Small intestine (tissue), 16 donors: ENCODE results near the gene EIF3CL. TPM values are rescaled to one million over a fixed set of nuclear protein-coding genes. Genes with fewer than 3 reads are reported as not detected.
"Not testable (repeated sequence)": the region's sequence is repeated elsewhere in the genome, so short reads cannot be mapped to it uniquely, and the experiment has no call there.

Experiments used
- DNase-seq, 2 donors: peaks; one replicate each; pipeline versions ENCODE4 v3.0.0 to v3.0.0-alpha.2; 2013
- FAIRE-seq: peaks from 2 replicates; lab custom pipeline; 2012; peaks lifted over from hg19 to GRCh38; lab: Jason Lieb, UNC
- H3K27ac ChIP-seq, 3 donors: one replicate each; pipeline ENCODE4 v1.5.1; 2013; ENCODE audit warnings: low read length in 2 of 3, mild to moderate bottlenecking in 2 of 3, control low read depth in 1 of 3, inconsistent platforms in 1 of 3, low read depth in 1 of 3, moderate library complexity in 1 of 3
- H3K27me3 ChIP-seq, 3 donors: one replicate each; pipeline ENCODE4 v1.6.1; 2013; ENCODE audit warnings: low read length in 3 of 3, inconsistent platforms in 1 of 3; ENCODE audit not compliant: control insufficient read depth in 3 of 3, insufficient read depth in 3 of 3
- H3K36me3 ChIP-seq, 3 donors: one replicate each; pipeline ENCODE4 v1.6.1; 2013; ENCODE audit warnings: low read length in 3 of 3, inconsistent platforms in 1 of 3, low read depth in 1 of 3, mild to moderate bottlenecking in 1 of 3, moderate library complexity in 1 of 3; ENCODE audit not compliant: control insufficient read depth in 3 of 3, insufficient read depth in 2 of 3
- H3K4me1 ChIP-seq, 3 donors: one replicate each; pipeline ENCODE4 v1.6.1; 2013; ENCODE audit warnings: low read length in 2 of 3, inconsistent platforms in 1 of 3, low read depth in 1 of 3, mild to moderate bottlenecking in 1 of 3, moderate library complexity in 1 of 3; ENCODE audit not compliant: control insufficient read depth in 3 of 3, insufficient read depth in 2 of 3
- H3K4me3 ChIP-seq, 3 donors: one replicate each; pipeline ENCODE4 v1.5.1; 2013; ENCODE audit warnings: low read length in 3 of 3, control low read depth in 1 of 3, inconsistent platforms in 1 of 3, low read depth in 1 of 3, mild to moderate bottlenecking in 1 of 3, moderate library complexity in 1 of 3
- H3K9me3 ChIP-seq, 2 donors: one replicate each; pipeline ENCODE4 v1.6.1; 2013; ENCODE audit warnings: low read depth in 1 of 2, low read length in 1 of 2; ENCODE audit not compliant: control insufficient read depth in 2 of 2, insufficient read depth in 1 of 2
- WGBS, 3 donors: extraction: QIAGEN DNeasy Blood & Tissue Kit; methylation state at CpG; one replicate each; pipeline ENCODE4 v1.1.7; 2013; 5-methylcytosine and 5-hydroxymethylcytosine counted together
- long read RNA-seq, 10 donors: transcript quantifications; one replicate each; lab custom pipeline, GENCODE V29; 2026
- polyA plus RNA-seq, 4 donors: library from polyadenylated mRNA; stranded (reverse) in 3 of 4; unstranded in 1 of 4; fragments of 200-250 nt in 3 of 4; fragments of 120-200 nt in 1 of 4; gene quantifications; one replicate each; pipeline versions ENCODE4 v1.2.1 to v1.2.3, GENCODE V29; 2013
- donor health status: healthy with polysubstance abuse.
- donor health status: control.
- donor health status: control.
- donor health status: Bipolar disorder and iron deficiency.
- donor health status: healthy.

EIF3CL gene, protein sequence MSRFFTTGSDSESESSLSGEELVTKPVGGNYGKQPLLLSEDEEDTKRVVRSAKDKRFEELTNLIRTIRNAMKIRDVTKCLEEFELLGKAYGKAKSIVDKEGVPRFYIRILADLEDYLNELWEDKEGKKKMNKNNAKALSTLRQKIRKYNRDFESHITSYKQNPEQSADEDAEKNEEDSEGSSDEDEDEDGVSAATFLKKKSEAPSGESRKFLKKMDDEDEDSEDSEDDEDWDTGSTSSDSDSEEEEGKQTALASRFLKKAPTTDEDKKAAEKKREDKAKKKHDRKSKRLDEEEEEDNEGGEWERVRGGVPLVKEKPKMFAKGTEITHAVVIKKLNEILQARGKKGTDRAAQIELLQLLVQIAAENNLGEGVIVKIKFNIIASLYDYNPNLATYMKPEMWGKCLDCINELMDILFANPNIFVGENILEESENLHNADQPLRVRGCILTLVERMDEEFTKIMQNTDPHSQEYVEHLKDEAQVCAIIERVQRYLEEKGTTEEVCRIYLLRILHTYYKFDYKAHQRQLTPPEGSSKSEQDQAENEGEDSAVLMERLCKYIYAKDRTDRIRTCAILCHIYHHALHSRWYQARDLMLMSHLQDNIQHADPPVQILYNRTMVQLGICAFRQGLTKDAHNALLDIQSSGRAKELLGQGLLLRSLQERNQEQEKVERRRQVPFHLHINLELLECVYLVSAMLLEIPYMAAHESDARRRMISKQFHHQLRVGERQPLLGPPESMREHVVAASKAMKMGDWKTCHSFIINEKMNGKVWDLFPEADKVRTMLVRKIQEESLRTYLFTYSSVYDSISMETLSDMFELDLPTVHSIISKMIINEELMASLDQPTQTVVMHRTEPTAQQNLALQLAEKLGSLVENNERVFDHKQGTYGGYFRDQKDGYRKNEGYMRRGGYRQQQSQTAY
- 10 to 100 TPM; 67.3 to 78.1 (median 74.2) TPM for polyA plus RNA-seq
- long read RNA-seq, donor 1: 0 reads
- long read RNA-seq, donor 2, transcript EIF3CL-201 (21 exons, 3,085 nt): major isoform, 5 of 139 reads
- long read RNA-seq, donor 2, partial matches to known transcripts: 97 of 139 reads
- long read RNA-seq, donor 2, other reads (novel, unspliced or antisense): 37 of 139 reads
- long read RNA-seq, donor 3, partial matches to known transcripts: 448 of 450 reads
- long read RNA-seq, donor 3, other reads (novel, unspliced or antisense): 0 of 450 reads
- long read RNA-seq, donor 4, partial matches to known transcripts: 6 of 6 reads
- long read RNA-seq, donor 4, other reads (novel, unspliced or antisense): 0 of 6 reads
- long read RNA-seq, donor 5, partial matches to known transcripts: 5 of 6 reads
- long read RNA-seq, donor 5, other reads (novel, unspliced or antisense): 0 of 6 reads
- long read RNA-seq, donor 6, transcript EIF3CL-201 (21 exons, 3,085 nt): major isoform, 7 of 330 reads
- long read RNA-seq, donor 6, partial matches to known transcripts: 278 of 330 reads
- long read RNA-seq, donor 6, other reads (novel, unspliced or antisense): 45 of 330 reads
- long read RNA-seq, donor 7, transcript EIF3CL-201 (21 exons, 3,085 nt): major isoform, 14 of 359 reads
- long read RNA-seq, donor 7, partial matches to known transcripts: 264 of 359 reads
- long read RNA-seq, donor 7, other reads (novel, unspliced or antisense): 81 of 359 reads
- long read RNA-seq, donor 8: 0 reads
- long read RNA-seq, donor 9, partial matches to known transcripts: 67 of 78 reads
- long read RNA-seq, donor 9, other reads (novel, unspliced or antisense): 11 of 78 reads
- long read RNA-seq, donor 10, transcript EIF3CL-201 (21 exons, 3,085 nt): major isoform, 10 of 471 reads
- long read RNA-seq, donor 10, partial matches to known transcripts: 373 of 471 reads
- long read RNA-seq, donor 10, other reads (novel, unspliced or antisense): 88 of 471 reads

- not testable (repeated sequence) for FAIRE-seq, DNase-seq, H3K9me3 ChIP-seq, H3K27me3 ChIP-seq, H3K4me1 ChIP-seq, H3K27ac ChIP-seq, H3K36me3 ChIP-seq
- no CpG with 5 or more reads among the region's 66 CpGs for WGBS, 3 donors
- peak within 1 kb of the TSS in 1 of 3 donors; percentile 27 for H3K4me3 ChIP-seq
These were observed at the start of gene EIF3CL for GRCh38 chr16:28403220-28404072. Gene EIF3CL (minus strand): TSS chr16:28403841. CDS start chr16:28403618, 223 bp downstream.

GRCh38 chr16:28447081-28447480 lies 43.4 kb upstream of the EIF3CL start:
- no CpG with 5 or more reads among the region's 6 CpGs for WGBS, 3 donors
- not testable (repeated sequence) for FAIRE-seq, H3K9me3 ChIP-seq, H3K4me1 ChIP-seq, H3K27me3 ChIP-seq, H3K27ac ChIP-seq, H3K36me3 ChIP-seq, DNase-seq, H3K4me3 ChIP-seq

DNA sequence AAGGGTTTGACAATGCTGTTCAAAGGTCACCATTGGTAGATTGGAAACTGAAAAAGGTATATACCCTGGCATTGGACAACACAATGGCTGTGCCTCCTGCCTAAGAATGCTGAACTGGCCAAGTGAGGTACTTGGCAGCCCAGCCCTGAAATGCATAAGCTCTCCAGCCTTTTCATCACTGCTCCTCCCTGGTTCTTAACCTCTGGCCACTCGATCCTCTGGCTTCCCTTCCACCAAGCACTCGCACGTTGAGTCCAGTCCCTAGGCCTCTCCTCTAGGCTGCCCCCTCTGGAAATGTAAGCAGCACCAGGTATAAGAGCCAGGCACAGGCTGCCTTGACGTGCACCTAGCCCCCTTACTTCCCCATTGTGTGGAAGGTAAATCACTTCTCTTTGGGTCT lies 42.7 kb upstream of the EIF3CL start:
- not testable (repeated sequence) for H3K4me3 ChIP-seq, H3K9me3 ChIP-seq, H3K27me3 ChIP-seq, H3K4me1 ChIP-seq, H3K27ac ChIP-seq, H3K36me3 ChIP-seq, DNase-seq, FAIRE-seq
- WGBS, 3 donors: no CpG with 5 or more reads among the region's 4 CpGs

GRCh38 chr16:28443943-28444342 lies 40.3 kb upstream of the EIF3CL start:
- not testable (repeated sequence) for DNase-seq, H3K4me1 ChIP-seq, H3K9me3 ChIP-seq, H3K4me3 ChIP-seq, H3K36me3 ChIP-seq, FAIRE-seq, H3K27me3 ChIP-seq, H3K27ac ChIP-seq
- WGBS, 3 donors: 74 to 81% (median 79%) methylated on average over 2 to 3 of the region's 6 CpGs

GRCh38 chr16:28438899-28439298 lies 35.3 kb upstream of the EIF3CL start:
- not testable (repeated sequence) for H3K27ac ChIP-seq, FAIRE-seq, H3K4me1 ChIP-seq, H3K36me3 ChIP-seq, H3K9me3 ChIP-seq, H3K4me3 ChIP-seq, H3K27me3 ChIP-seq, DNase-seq
- 67 to 100% (median 86%) methylated on average over 3 of the region's 6 CpGs for WGBS, 3 donors

- H3K27ac ChIP-seq, FAIRE-seq, H3K4me3 ChIP-seq, H3K36me3 ChIP-seq, H3K9me3 ChIP-seq, H3K4me1 ChIP-seq, H3K27me3 ChIP-seq, DNase-seq: not testable (repeated sequence)
- WGBS, 3 donors: 97 to 98% (median 97%) methylated on average over 6 to 19 of the region's 29 CpGs
These were observed 31.7 kb upstream of the EIF3CL start for GRCh38 chr16:28435340-28435739.
